ENCODE data around the gene TGM5. TPM values are rescaled to one million over a fixed set of nuclear protein-coding genes. Genes with fewer than 3 reads are reported as not detected.
A peak's percentile ranks its signal among the peaks of the same experiment; 100 is the strongest.
"Not testable (repeated sequence)": the region's sequence is repeated elsewhere in the genome, so short reads cannot be mapped to it uniquely, and the experiment has no call there.

Gene TGM5
- total and polyA plus RNA-seq, 10 donors: 0.02 TPM; not detected in 9

DNA sequence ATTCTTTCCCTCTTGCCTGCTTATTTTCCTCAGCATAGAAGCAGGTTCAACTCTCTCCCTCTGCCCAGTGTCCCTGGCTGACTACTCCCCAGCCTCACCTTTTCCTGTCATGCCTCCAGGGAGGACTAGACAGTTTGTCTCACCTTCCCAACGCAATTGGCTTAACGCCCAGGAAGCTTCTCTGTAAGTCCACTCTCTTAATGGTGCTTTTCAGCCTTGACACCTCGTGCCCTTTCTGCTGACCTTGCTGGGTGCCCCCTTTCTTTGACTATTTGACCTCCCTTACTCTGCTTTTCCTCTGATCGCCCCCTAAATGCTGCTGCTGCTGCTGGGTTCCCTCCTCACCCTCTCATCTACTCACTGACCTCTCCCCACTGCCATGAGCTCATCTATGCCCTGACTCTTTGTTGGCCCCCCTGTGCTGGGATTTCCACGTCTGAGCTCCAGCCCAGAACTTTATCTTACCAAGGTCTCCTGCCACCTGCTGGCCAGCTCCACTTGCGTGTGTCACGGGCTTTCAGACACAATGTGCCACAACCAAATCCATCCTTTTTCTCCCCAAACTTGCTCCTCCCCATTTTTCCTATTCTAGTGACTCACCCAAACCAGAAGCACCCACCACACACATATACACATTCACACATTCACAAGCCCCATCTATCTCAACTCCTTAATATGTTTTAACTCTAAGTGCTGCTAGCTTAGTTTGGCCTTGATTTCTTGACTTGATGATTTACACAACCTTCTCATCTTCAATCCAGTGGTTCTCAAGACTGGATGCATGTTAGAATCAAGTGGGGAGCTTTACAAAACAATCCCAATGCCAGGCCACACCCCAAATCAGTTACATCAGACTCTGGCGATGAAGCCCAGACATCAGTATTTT, 62.5 kb downstream of the TGM5 start:
- Histone ChIP-seq H3K9me3 (no peaks in the 10 kb centered on the region), H3K27me3 (replicated peaks in 1 of 7) (peaks cover 0 to 17% (median 0%) of the 10 kb centered on the region in 7 donors), H3K36me3 (peaks cover 0 to under 1% (median 0%) of the 10 kb centered on the region in 6 donors), H3K27ac (no peak overlapping the region), H3K4me1 (no peaks in the 10 kb centered on the region), H3K4me3 (no peak overlapping the region)
- 36 to 45% (median 40%) methylated on average over 8 of the region's 8 CpGs for WGBS, 5 donors
- TF ChIP-seq POLR2A (IDR thresholded peaks at IDR 0.05) (no peak), POLR2AphosphoS5 (IDR thresholded peaks at IDR 0.05) (no peak)
- TF ChIP-seq, protein P1, sequence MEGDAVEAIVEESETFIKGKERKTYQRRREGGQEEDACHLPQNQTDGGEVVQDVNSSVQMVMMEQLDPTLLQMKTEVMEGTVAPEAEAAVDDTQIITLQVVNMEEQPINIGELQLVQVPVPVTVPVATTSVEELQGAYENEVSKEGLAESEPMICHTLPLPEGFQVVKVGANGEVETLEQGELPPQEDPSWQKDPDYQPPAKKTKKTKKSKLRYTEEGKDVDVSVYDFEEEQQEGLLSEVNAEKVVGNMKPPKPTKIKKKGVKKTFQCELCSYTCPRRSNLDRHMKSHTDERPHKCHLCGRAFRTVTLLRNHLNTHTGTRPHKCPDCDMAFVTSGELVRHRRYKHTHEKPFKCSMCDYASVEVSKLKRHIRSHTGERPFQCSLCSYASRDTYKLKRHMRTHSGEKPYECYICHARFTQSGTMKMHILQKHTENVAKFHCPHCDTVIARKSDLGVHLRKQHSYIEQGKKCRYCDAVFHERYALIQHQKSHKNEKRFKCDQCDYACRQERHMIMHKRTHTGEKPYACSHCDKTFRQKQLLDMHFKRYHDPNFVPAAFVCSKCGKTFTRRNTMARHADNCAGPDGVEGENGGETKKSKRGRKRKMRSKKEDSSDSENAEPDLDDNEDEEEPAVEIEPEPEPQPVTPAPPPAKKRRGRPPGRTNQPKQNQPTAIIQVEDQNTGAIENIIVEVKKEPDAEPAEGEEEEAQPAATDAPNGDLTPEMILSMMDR (IDR thresholded peaks at IDR 0.05 in 8 of 11, conservative IDR thresholded peaks at IDR 0.05 in 3 of 11): peak; percentile 26 to 71 (median 53)
- DNase-seq: no peak
- intact Hi-C loops (cut with DNase I; ENCODE audit: low total_unique reads): no loop called here

DNA sequence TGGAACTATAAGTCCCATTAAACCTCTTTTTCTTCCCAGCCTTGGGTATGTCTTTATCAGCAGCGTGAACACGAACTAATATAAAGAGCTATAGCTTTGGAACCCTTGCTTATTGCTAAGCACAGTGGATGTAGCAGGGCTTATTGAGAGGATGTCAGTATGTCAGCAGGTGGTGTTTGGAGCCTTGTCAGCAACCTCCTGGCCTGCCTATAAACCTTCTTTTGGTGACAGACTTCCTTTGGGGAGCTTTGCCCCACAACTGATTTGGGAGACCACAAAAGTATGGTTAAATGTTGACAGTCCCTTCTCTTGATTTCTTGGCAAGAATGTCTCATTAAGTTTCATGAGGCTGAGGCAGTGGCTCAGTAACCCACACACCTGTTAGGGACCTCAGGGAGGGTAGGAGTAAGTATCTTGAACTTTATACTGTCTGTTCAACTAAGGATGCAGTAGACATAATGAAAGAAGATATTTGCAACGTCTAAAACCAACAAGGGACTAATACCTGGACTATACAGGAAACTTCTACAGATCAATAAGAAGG, 66.7 kb downstream of the TGM5 start:
- intact Hi-C loops (cut with DNase I; ENCODE audit: low total_unique reads): no loop called here

DNA sequence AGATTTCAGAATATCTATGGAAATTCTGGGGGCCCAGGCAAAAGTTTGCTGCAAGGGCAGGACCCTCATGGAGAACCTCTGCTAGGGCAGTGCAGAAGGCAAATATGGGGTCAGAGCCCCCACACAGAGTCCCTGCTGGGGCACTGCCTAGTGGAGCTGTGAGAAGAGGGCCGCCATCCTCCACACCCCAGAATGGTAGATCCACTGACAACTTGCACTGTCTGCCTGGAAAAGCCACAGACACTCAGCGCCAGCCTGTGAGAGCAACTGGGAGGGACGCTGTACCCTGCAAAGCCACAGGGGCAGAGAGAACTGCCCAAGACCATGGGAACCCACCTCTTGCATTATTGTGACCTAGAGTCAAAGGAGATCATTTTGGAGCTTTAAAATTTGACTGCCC, 67.7 kb downstream of the TGM5 start:
- Histone ChIP-seq H3K27me3 (replicated peaks in 1 of 7) (no peaks in the 10 kb centered on the region), H3K9me3 (peaks cover 0 to 14% (median 11%) of the 10 kb centered on the region in 8 donors), H3K36me3 (peaks cover 2 to 53% (median 44%) of the 10 kb centered on the region in 6 donors), H3K4me1 (no peaks in the 10 kb centered on the region), H3K4me3 (no peak overlapping the region), H3K27ac (no peak overlapping the region)
- intact Hi-C loops (cut with DNase I; ENCODE audit: low total_unique reads): no loop called here
- no peak for TF ChIP-seq POLR2A (IDR thresholded peaks at IDR 0.05)
- no peak for TF ChIP-seq POLR2AphosphoS5 (IDR thresholded peaks at IDR 0.05)
- TF ChIP-seq, protein P1 (IDR thresholded peaks at IDR 0.05 in 8 of 11, conservative IDR thresholded peaks at IDR 0.05 in 3 of 11): no peak
- DNase-seq: no peak
- WGBS, 5 donors: 93 to 96% (median 96%) methylated on average over 3 of the region's 3 CpGs

More for the DNA sequence above, 66.7 kb downstream of the TGM5 start:
- WGBS, 5 donors: 87 to 96% (median 87%) methylated on average over 3 of the region's 3 CpGs
- TF ChIP-seq, protein P1 (IDR thresholded peaks at IDR 0.05 in 8 of 11, conservative IDR thresholded peaks at IDR 0.05 in 3 of 11): no peak
- TF ChIP-seq POLR2A (IDR thresholded peaks at IDR 0.05) (no peak), POLR2AphosphoS5 (IDR thresholded peaks at IDR 0.05) (no peak)
- Histone ChIP-seq H3K27me3 (replicated peaks in 1 of 7) (no peaks in the 10 kb centered on the region), H3K4me3 (no peak overlapping the region), H3K36me3 (peaks cover 2 to 43% (median 34%) of the 10 kb centered on the region in 6 donors), H3K27ac (no peak overlapping the region), H3K4me1 (no peaks in the 10 kb centered on the region), H3K9me3 (peaks cover 0 to 14% (median 11%) of the 10 kb centered on the region in 8 donors)
- no peak for DNase-seq

DNA sequence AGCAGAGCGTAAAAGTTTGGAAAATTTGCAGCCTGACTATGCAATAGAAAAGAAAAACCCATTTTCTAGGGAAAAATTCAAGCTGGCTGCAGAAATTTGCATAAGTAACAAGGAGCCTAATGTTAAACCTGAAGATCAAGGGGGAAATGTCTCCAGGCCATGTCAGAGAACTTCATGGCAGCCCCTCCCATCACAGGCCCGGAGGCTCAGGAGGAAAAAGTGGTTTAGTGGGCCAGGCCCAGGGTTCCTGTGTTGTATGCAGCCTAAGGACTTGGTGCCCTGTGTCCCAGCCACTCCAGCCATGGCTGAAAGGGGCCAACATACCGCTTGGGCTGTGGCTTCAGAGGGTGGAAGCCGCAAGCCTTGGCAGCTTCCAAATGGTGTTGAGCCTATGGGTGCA, 68.2 kb downstream of the TGM5 start:
- DNase-seq; intact Hi-C loops (cut with DNase I; ENCODE audit: low total_unique reads); H3K4me3 ChIP-seq; H3K27ac ChIP-seq; H3K27me3 ChIP-seq (replicated peaks in 1 of 7); H3K4me1 ChIP-seq: not testable (repeated sequence)
- peaks cover 2 to 58% (median 47%) of the 10 kb centered on the region in 6 donors for H3K36me3 ChIP-seq
- peak in 2 of 3 donors; percentile 7 to 43 for TF ChIP-seq POLR2AphosphoS5 (IDR thresholded peaks at IDR 0.05)
- peaks cover 0 to 14% (median 11%) of the 10 kb centered on the region in 8 donors for H3K9me3 ChIP-seq
- WGBS, 5 donors: 94 to 100% (median 98%) methylated on average over 4 of the region's 4 CpGs

DNA sequence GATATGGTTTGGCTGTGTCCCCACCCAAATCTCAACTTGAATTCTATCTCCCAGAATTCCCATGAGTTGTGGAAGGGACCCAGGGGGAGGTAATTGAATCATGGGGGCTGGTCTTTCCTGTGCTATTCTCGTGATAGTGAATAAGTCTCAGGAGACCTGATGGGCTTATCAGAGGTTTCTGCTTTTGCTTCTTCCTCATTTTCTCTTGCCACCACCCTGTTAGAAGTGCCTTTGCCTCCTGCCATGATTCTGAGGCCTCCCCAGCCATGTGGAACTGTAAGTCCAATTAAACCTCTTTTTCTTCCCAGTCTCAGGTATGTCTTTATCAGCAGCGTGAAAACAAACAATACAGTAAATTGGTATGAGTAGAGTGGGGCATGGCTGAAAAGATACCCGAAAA, 69.0 kb downstream of the TGM5 start:
- H3K36me3 ChIP-seq: peaks cover 5 to 66% (median 55%) of the 10 kb centered on the region in 6 donors
- H3K27ac ChIP-seq; intact Hi-C loops (cut with DNase I; ENCODE audit: low total_unique reads); H3K27me3 ChIP-seq (replicated peaks in 1 of 7); H3K4me1 ChIP-seq; DNase-seq; H3K4me3 ChIP-seq: not testable (repeated sequence)
- 72 to 84% (median 82%) methylated on average over 3 of the region's 3 CpGs for WGBS, 5 donors
- peaks cover 0 to 14% (median 11%) of the 10 kb centered on the region in 8 donors for H3K9me3 ChIP-seq
